Tibial nerve (tissue), 3 donors: ENCODE data around the gene DENND1A.

Experiments used
- POLR2A ChIP-seq, 2 donors: fragments of 450-650 bp; IDR thresholded peaks; one replicate each; pipeline ENCODE4 v1.6.1; 2017; ENCODE audit warnings: antibody characterized with exemption in 2 of 2, mild to moderate bottlenecking in 2 of 2, moderate library complexity in 2 of 2
- TF ChIP-seq, protein P1 (sequence below), 5 experiments: fragments of 200-600 bp in 3 of 5; fragments of 450-650 bp in 2 of 5; sonication (generic) in 3 of 5; IDR thresholded peaks; one replicate each; pipeline ENCODE4 v1.5.1; 2016 to 2019; ENCODE audit warnings: antibody characterized with exemption in 5 of 5, mild to moderate bottlenecking in 3 of 5, moderate library complexity in 2 of 5

- TF ChIP-seq, protein P1, sequence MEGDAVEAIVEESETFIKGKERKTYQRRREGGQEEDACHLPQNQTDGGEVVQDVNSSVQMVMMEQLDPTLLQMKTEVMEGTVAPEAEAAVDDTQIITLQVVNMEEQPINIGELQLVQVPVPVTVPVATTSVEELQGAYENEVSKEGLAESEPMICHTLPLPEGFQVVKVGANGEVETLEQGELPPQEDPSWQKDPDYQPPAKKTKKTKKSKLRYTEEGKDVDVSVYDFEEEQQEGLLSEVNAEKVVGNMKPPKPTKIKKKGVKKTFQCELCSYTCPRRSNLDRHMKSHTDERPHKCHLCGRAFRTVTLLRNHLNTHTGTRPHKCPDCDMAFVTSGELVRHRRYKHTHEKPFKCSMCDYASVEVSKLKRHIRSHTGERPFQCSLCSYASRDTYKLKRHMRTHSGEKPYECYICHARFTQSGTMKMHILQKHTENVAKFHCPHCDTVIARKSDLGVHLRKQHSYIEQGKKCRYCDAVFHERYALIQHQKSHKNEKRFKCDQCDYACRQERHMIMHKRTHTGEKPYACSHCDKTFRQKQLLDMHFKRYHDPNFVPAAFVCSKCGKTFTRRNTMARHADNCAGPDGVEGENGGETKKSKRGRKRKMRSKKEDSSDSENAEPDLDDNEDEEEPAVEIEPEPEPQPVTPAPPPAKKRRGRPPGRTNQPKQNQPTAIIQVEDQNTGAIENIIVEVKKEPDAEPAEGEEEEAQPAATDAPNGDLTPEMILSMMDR (IDR thresholded peaks at IDR 0.05): no peak
- TF ChIP-seq POLR2A (IDR thresholded peaks at IDR 0.05): no peak
Measured at GRCh38 chr9:123412171-123412820, 517.6 kb downstream of the DENND1A start.
